Measurements from ENCODE around the gene FCHO1.
"Not testable (repeated sequence)": the region's sequence is repeated elsewhere in the genome, so short reads cannot be mapped to it uniquely, and the experiment has no call there.

FCHO1 gene

GRCh38 chr19:17765069-17765618 is 13.9 kb downstream of the FCHO1 start:
- no peak for DNase-seq

- peak; percentile 58 to 83 for DNase-seq
Observed at GRCh38 chr19:17766543-17767131, 15.4 kb downstream of the FCHO1 start.

GRCh38 chr19:17767559-17767958 is 16.3 kb downstream of the FCHO1 start:
- DNase-seq, result no peak

DNA sequence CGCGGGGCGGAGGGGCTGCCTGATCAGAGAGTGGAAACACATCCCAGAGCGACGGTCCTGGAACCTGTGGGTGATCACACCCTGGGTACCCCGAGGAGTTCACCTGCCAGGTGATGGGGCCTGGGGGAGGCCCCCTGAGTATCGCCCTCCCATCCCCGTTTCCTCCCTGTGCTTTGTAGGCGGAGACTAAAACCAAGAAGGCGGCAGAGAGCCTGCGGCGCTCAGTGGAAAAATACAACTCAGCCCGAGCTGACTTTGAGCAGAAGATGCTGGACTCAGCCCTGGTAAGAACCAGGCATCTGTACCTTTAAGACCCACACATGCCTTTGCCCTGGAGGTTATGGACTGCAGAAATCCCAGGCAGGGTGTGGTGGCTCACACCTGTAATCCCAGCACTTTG is 19.3 kb downstream of the FCHO1 start:
- no peak for DNase-seq

GRCh38 chr19:17772172-17772571 is 20.9 kb downstream of the FCHO1 start:
- DNase-seq, result no peak

DNA sequence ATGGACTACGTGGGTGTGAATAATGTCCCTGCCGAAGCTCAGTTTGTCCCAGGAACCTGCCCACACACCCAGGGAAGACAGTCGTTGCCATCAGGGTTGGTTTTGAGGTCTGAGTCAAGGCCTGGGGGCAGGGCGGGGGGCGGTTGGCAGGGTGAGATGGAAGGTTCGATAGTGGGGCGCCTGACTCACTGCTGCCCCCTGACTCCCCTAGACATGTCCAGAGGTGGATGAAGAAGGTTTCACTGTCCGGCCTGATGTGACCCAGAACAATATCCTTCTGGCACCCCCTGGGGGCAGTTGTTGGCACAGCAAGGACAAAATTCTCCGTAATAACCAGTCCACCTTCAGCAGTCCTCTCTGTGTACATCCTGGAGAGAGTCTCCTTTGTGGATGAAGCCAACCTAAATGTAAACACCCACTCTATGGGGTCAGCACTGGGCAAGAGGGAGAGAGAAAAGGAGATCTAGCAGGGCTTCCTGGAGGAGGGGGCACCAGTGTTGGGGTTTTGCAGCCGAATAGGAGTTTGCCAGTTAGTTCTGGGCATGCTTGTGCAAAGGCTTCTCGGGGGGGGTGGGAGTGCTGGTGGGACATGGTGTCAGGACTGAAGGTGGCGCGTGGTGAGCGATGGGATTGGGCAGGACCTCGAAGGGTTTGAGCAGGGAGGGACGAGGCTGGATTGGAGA is 24.1 kb downstream of the FCHO1 start:
- peak in 1 of 2 experiments; percentile 29 for DNase-seq

- DNase-seq, result no peak
Observed at GRCh38 chr19:17775991-17776803, 24.9 kb downstream of the FCHO1 start.

GRCh38 chr19:17777840-17778239 is 26.6 kb downstream of the FCHO1 start:
- not testable (repeated sequence) for DNase-seq

DNA sequence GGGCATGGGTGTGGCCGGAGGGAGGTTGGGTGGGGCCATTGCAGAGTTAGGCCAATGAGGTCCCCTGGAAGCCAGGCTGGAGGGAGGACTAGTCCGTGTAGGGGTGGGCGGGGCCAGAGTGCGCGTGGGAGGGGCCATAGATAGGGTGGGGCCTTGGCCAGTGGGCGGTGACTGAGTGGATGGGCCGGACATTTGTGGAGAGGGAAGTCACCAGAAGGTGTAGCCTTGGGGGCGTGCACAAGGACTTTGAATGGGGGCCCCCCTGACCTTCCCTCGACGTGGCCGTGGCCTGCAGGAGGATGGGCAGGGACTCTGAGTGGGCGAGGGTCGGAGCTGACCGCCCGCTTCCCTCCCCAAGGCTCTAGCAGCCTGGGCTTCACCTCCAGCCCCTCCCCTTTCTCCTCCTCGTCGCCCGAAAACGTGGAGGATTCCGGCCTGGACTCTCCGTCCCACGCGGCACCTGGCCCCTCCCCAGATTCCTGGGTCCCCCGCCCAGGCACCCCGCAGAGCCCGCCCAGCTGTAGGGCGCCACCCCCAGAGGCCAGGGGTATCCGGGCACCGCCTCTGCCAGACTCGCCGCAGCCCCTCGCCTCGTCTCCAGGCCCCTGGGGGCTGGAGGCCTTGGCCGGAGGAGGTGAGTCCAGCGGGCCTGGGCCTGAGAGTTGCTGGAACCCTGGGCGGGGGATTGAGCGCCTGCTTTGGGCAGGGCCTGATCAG is 27.1 kb downstream of the FCHO1 start:
- DNase-seq, result peak; percentile 21 to 72

- peak in 1 of 2 experiments; percentile 30 for DNase-seq
Observed at GRCh38 chr19:17778968-17779929, 28.0 kb downstream of the FCHO1 start.

DNA sequence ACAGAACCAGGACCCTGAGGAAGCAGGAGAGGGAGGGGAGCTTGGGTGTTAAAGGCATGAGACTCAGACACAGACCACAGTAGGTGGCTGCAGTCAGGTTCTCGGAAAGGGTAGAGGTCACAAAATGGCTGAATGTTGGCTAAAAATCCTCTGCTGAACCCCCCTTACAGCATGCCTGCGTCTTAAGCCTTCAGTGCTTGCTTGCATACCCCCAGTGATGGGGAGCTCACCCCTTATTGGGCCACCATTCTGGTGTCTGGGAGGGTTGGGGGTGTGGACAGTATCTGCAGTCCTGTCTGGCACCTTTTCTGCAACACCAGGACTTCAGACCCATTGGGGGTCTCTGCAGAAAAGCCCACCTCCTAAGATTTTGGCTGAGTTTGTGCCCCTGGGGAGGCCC is 29.5 kb downstream of the FCHO1 start:
- no peak for DNase-seq

GRCh38 chr19:17783721-17784120 is 32.4 kb downstream of the FCHO1 start:
- not testable (repeated sequence) for DNase-seq

DNA sequence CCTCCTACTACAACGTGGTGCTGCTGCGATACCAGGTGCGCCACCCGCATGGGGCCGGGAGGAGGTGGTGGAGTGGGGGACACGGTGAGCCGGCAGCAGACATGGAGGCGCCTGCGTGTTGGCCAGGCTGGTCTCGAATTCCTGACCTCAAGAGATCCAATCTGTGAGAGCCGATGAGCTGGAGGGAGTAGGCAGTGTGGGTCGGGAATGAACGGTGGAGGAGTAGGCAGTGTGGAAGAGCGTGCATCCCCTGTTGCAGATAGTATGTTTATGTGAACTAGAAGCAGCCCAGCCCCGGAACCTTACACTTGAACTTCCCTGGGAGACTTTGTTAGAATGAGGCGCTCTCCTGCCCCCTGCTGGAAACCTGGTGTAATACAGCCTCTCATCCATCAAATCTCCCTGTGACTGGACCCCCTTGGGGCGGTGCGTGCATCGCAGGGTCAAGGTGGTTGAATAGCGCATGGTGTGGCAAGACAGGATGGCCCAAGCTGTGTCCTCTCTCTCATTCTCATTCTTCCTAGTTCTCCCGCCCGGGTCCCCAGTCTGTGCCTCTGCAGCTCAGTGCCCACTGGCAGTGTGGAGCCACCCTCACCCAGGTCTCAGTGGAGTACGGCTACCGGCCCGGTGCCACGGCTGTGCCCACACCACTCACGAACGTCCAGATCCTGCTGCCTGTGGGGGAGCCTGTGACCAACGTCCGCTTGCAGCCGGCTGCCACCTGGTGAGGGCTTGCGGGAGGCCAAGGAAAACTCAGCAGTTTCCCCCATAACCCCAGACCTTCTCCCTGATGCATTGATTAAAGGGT is 33.1 kb downstream of the FCHO1 start:
- DNase-seq, result peak; percentile 20 to 75

DNA sequence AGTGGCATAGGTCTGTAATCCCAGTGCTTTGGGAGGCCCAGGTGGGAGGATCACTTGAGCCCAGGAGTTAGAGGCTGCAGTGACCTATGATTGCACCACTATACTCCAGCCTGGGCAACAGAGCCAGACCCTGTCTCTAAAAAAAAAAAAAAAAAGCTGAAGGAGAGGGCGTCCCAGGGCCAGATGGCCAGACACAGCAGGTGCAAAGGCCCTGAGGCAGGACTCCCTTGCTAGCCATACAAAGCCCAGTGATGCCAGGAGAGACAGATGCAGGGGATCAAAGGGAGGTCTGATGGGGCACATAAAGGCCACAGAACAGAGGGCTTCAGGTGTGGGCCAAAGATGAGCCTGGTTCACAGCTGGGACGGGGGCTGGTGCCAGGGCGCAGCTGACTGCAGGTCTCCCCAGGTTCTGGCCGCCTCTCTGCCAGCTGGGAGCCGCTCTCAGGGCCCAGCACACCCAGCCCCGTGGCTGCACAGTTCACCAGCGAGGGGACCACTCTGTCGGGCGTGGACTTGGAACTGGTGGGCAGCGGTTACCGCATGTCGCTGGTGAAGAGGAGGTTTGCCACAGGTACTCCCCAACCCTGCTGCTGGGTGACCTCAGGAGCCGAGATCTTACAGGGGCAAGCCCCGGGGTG is 36.1 kb downstream of the FCHO1 start:
- no peak for DNase-seq

DNA sequence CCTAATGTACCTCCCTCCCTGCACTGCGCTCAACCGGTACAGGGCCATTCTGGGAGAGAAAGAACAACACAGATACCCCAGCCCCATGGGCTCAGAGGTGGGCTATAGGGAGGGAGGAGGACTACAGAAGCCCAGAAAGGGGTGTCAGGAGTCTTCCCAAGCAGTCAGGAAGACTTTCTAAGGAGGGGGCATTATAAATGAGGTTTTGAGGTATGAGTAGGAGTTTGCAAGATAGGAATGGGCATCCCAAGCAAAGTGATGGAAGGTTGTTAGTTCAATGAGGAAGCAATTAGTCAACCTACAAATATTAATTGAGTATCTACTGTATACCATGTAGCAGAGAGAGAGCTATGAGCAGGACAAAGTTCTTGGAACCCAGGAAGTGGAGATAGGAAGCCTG is 37.4 kb downstream of the FCHO1 start:
- DNase-seq, result no peak

- no peak for DNase-seq
Observed at GRCh38 chr19:17790059-17790780, 38.9 kb downstream of the FCHO1 start.

GRCh38 chr19:17794412-17794730 is 43.1 kb downstream of the FCHO1 start:
- DNase-seq, result no peak

DNA sequence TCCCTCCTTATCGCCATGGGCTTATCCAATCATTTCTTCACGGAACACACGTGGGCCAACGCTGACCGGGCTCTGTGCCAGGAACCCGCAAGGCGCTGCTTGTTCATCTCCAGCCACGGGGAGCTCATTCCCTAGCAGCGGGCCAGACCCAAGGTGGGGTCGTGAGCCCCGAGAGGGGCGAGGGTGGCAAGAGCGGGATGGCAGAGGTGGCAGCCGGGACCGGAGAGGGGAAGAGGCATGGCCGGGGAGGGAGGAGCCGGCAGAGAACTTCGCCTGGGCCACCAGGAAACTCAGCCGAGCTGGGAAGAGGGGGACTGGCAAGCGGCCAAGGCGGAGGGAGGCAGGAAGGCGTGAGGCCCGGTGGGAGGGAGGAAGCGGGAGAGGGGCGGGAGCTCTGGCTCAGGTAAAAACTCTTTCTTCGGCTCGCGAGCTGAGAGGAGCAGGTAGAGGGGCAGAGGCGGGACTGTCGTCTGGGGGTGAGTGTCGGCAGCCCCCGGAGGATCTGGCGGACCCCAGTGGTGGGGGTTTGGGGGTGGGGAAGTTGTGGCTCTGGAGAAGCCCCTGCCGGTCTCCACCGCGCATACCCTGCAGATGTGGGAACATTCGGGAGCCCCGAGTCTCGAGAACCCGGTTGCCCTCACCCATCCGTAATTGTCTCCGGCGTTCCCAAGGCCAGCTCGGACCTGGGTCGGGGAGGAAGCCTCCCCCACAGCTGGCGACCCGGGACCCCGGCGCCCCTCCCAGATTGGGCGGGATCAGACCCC is 43.6 kb downstream of the FCHO1 start, which contains the start of gene B3GNT3:
TSS of gene B3GNT3 (plus strand) at position 408 of the 764 bp plus-strand sequence. CDS start 12,670 bp downstream, outside the sequence.
- DNase-seq, result peak in 1 of 2 experiments; percentile 14

- no peak for DNase-seq
Observed at GRCh38 chr19:17795495-17795856, 44.2 kb downstream of the FCHO1 start.

Data from NCI-H526 (cell line).